ENCODE results near the gene REEP2.

REEP2 gene

GRCh38 chr5:138448481-138449398 is 9.9 kb downstream of the REEP2 start:
- DNase-seq (ENCODE audit: low spot score) = no peak

GRCh38 chr5:138449501-138450239 is 10.8 kb downstream of the REEP2 start:
- DNase-seq (ENCODE audit: low spot score) = peak; percentile 94

- no peak for DNase-seq (ENCODE audit: low spot score)
These were observed 12.1 kb downstream of the REEP2 start for GRCh38 chr5:138450971-138451370.

- no peak for DNase-seq (ENCODE audit: low spot score)
These were observed 13.9 kb downstream of the REEP2 start for GRCh38 chr5:138452720-138453119.

- DNase-seq (ENCODE audit: low spot score) = no peak
These were observed 14.7 kb downstream of the REEP2 start for GRCh38 chr5:138453590-138453989.

- no peak for DNase-seq (ENCODE audit: low spot score)
These were observed 15.3 kb downstream of the REEP2 start for GRCh38 chr5:138454121-138454520.

- no peak for DNase-seq (ENCODE audit: low spot score)
These were observed 16.5 kb downstream of the REEP2 start for GRCh38 chr5:138455232-138455930.

- no peak for DNase-seq (ENCODE audit: low spot score)
These were observed 18.8 kb downstream of the REEP2 start for GRCh38 chr5:138457531-138458275.

- no peak for DNase-seq (ENCODE audit: low spot score)
These were observed 19.5 kb downstream of the REEP2 start for GRCh38 chr5:138458384-138458783.

- no peak for DNase-seq (ENCODE audit: low spot score)
These were observed 20.0 kb downstream of the REEP2 start for GRCh38 chr5:138458856-138459255.

- DNase-seq (ENCODE audit: low spot score) = no peak
These were observed 20.6 kb downstream of the REEP2 start for GRCh38 chr5:138459311-138459933.

GRCh38 chr5:138460032-138460693 is 21.3 kb downstream of the REEP2 start:
- no peak for DNase-seq (ENCODE audit: low spot score)

GRCh38 chr5:138461343-138462125 is 22.7 kb downstream of the REEP2 start:
- no peak for DNase-seq (ENCODE audit: low spot score)

- DNase-seq (ENCODE audit: low spot score) = no peak
These were observed 24.7 kb downstream of the REEP2 start for GRCh38 chr5:138463419-138464007.

- DNase-seq (ENCODE audit: low spot score) = peak; percentile 90
These were observed 25.1 kb downstream of the REEP2 start for GRCh38 chr5:138464008-138464387.

GRCh38 chr5:138464388-138465260 is 25.8 kb downstream of the REEP2 start:
- DNase-seq (ENCODE audit: low spot score) = peak; percentile 86

- peak; percentile 76 for DNase-seq (ENCODE audit: low spot score)
These were observed 26.6 kb downstream of the REEP2 start, which contains the start of gene EGR1 for GRCh38 chr5:138465261-138466124. Gene EGR1 (plus strand): TSS chr5:138465479. CDS start chr5:138465762, 283 bp downstream.
